HG03196 (cell line): Measurements from ENCODE around the gene LRIT1.

Experiments used
- ATAC-seq: cut with Tn5 transposase; IDR thresholded peaks from one replicate; pipeline ENCODE4 v1.9.1; 2021; ENCODE audit not compliant: unreplicated experiment

LRIT1 gene

DNA sequence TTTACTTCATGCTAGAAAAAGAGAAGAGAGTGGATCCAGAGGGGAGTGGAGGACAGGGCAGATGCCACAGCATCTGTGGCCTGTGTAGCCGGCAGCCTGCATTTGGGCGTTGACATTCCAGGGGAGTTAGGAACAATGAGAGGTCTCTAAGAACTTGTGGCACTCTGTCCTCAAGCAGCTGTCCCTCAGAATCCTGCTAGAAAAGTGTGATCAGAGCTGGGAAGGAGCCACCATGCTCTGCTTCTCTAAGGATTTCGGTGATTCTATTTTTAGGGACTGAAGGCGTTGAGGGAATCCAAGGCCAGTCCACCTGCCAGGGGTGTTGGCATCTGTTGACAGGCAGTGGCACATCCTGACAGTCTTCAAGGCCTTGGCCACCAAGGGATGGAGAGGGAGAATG is 23.6 kb downstream of the LRIT1 start:
- ATAC-seq, result no peak

DNA sequence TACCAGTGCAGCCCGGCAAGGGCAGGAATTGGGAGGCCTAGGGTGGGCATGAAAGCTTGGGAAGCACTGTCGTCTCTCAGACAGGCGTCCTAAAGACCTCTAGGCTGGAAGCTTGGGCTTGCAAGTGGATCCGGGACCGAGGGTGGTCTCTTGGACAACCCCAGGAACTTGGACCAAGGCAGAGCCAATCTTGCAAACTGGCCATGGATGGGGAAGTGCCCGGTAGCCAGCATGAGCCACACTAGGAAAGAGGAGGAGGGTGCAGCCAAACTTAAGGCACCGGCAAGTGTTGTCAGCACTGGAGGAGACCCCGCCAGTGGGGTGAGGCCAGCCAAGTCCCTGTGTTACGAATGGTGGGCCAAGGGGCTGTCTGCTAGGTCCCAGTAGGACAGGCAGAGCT is 24.5 kb downstream of the LRIT1 start:
- no peak for ATAC-seq

DNA sequence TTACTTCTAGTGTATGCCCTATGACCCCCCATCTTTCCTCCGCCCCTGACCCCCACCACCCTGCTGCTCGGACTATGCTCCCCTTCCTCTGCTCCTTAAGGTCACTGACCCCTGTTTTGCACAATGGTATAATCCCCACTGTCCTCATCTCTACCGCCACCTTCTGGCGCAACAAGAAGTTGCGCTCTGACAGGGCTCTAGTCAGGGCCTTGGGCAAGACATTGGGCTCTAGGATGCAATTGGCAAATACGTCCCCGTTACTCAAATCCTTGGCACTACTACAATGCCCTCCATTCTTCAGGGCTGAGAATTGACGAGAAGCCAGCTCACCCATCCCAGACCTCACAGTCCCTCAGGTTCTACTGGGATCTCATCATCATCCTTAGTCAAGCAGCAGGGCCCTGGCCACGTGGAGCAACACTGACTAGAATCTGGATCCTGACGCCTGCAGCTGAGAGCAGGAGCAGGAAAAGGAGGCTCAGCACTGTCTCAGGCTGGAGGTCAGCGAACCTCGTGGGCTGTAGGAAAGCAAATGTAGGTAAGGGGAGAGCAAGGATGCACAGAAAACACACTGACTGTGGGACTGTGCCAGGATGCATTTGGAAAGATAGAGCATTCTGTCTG is 26.6 kb downstream of the LRIT1 start:
- no peak for ATAC-seq

DNA sequence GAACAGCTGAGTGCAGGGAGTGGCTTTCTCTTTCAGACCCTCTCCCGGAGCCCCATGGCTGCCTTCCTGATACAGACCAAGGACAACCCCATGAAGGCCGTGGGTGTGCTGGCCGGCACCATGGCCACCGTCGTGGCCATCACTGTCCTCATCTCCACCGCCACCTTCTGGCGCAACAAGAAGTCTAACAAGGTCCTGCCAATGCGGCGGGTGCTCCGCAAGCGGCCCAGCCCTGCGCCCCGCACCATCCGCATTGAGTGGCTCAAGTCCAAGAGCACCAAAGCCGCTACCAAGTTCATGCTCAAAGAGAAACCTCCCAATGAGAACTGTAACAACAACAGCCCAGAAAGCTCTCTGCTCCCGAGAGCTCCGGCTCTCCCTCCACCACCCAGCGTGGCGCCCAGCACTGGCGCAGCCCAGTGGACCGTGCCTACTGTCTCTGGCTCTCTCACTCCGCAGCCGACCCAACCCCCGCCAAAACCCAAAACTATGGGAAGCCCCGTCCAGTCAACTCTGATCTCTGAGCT is 27.2 kb downstream of the LRIT1 start:
- ATAC-seq, result no peak

DNA sequence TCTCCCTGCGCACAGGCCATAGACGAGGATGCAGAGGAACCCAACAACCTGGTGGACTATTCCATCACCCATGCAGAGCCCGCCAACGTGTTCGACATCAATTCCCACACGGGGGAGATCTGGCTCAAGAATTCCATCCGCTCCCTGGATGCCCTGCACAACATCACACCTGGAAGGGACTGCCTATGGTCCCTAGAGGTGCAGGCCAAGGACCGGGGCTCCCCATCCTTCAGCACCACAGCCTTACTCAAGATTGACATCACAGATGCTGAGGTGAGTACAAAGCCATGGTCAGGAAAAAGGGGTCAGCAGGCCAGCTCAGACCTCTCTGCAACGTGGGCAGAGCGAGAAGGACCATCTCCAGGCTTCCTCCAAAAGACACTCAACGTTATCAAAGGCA is 28.3 kb downstream of the LRIT1 start:
- ATAC-seq, result no peak

DNA sequence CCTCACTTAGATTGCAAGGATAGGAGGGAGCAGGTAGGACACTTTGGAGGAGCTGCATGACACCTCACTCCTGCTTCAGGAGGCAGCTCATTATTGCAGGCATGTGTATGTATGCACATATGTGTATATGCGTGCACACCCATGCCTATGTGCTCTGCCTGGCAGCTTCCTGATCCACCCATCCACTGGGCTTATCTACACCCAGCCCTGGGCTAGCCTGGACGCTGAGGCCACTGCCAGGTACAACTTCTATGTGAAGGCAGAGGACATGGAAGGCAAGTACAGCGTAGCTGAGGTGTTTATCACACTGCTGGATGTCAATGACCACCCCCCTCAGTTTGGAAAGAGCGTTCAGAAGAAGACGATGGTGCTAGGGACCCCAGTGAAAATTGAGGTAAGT is 29.3 kb downstream of the LRIT1 start:
- ATAC-seq, result no peak

DNA sequence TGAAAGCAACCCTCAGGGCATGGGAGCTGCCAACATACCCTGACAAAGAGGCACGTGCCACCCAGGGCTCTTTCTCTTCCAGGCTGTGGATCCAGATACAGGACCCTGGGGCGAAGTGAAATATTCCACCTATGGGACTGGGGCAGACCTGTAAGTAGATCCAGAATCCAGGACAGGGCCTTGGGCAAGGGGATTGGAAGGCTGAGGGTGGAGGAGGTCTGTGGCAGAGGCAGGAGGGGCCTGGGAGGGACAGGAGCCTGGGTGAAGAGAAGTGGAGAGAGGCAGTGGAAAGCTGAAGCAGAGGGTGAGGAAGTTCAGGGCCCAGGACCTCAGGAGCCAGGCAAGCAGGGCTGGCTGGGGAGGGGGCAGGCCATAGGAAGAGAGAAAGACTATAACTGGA is 29.8 kb downstream of the LRIT1 start:
- ATAC-seq, result no peak

DNA sequence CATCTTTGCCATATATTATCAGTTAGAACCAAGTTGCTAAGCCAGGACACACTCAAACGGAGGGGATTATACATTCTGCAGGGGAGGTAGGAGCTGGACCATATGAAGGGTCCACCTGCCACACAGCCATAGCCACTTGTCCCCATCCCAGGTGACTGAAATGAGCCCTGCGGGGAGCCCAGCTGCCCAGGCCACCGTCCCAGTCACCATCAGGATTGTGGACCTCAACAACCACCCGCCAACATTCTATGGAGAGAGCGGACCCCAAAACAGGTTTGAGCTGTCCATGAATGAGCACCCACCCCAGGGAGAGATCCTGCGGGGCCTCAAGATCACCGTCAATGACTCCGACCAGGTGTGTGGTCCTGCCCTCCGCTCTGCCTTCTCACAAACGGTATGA is 33.3 kb downstream of the LRIT1 start:
- ATAC-seq, result no peak

DNA sequence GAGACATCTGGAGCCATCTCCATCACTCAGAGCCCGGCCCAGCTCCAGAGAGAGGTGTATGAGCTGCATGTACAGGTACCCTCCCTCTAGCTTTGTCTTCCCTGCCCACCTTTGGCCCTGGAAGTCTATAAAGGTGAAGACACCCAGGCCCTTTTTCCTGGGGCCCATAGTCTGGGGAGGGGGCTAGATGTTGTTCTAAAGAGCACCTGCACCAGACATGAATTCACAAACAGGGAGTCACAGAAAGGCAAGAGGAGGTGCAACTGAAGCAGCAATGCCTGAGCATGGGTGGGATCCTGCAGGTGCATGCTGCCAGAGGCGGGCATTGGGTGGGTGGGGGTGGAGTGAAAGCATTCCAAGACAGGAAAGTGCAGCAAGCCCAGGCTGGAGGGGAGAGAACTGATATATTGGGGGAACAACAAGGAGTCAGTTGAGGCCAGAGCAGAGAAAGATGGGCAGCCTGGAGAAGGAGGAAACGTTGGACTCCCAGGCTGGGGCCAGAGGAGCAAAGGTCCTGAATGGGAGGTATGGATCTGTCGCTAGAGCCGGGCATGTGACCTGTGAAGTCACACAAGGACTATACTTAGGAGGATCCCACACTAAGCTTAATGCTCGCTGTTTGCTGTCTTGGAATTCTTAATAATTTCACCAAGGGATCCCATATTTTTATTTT is 35.4 kb downstream of the LRIT1 start:
- ATAC-seq, result no peak

DNA sequence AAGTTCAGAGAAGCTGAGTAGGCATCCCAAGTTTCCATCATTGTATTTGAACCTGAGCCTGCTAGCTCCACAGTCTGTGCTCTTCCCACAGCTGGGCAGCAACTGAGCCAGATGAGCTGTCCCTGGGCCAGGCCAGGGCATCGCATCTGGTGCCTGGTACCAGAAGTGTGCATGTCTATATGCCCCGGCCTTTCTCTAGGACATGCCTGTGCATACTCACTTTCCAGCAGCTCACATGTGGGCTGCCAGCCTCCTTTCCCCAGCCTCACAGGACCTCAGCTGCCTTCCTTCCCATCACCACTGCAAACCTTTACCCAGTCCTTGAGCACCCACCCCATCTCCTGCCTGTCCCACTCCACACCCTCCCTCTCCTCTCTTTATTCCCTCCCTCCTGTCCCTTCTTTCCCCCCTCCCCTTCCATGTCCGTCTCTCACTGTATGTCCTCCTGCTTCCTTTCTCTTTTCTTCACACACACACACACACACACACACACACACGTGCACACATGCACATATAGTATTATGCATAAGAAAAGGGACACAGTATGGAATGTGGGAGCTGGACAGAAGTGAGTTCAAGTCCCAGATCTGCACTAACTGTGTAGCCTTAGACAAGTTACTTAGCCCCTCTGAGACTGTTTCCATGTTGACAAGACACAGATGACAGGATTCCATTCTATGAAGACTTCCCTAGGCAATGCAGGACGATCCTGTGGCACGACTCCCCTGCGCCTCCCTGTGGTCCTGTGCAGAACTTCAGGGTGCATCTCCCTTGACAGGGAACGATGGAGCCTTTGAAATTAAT is 36.1 kb downstream of the LRIT1 start:
- ATAC-seq, result peak; percentile 61

DNA sequence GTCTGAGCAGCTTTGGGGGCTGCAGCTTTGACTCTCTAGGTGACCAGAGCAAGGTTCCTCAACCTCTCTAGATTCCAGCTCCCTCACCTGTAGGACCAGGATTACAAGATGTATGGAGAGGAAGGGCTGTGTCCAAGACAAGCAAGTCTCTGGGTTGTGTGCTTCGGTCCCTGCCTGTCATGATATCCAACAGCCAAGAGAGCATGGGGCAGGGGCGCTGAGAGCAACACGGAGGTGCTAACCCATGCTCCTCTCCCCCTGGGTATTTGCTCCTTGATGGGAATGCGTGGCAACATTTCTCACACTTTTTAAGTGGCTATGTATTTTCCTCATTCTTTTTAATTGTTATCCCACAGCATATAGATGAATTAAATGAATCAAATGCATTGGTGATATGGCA is 36.7 kb downstream of the LRIT1 start:
- no peak for ATAC-seq

DNA sequence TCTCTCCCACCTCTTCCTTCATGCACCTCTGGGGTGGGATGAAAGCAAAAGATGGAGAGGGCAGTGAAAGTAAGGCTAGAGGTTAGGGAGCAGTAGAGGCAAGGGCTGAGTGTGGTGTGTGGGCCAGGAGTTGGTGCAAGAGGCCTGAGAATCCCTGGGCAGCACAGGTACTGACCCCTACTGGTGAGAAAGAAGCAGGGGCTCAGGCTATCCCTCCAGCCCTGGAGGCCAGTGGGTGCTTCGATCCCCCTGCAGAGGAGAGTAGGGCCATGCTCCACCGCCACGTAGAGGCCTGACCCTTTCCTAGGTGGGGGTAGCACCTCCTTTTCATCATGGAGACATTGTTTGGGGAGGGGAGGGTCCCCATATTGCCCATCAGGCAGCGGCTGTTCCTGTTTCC is 37.2 kb downstream of the LRIT1 start:
- ATAC-seq, result peak; percentile 52

DNA sequence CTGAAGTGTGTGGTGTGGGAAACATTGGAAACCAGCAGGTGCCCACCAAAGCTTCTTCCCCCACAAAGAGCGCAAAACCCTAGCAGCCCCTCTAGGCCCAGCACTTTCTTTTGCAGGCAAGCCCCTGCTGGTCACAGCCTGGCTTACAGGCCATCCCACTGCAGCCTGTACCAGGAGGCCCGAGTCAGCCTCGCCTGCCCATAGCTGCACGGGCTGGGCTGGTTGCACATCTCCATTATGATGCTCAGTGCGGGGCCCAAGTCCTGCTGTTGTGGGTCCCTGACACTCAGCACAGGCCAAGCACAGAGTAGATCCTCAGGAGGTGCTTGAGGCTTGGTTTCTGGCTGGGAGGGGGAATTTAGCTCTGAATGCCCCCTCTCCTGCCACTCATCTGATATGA is 39.0 kb downstream of the LRIT1 start:
- no peak for ATAC-seq

DNA sequence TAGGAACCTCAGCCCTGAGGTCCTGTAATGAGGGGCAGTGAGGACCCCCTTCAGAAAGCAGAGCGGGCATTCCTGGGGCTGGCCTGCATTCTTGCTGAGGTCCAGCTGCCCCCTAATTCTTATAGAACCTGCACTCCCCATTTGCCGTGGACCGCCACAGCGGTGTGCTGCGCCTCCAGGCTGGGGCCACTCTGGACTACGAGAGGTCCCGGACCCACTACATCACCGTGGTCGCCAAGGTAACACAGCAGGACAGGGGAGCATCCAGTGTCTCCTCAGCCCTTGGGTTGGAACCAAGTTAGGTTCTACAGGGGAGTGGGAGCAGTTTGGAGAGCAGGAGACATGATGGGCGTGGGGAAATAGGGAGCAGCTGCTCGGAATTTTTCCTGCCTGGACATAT is 39.7 kb downstream of the LRIT1 start:
- ATAC-seq, result no peak

DNA sequence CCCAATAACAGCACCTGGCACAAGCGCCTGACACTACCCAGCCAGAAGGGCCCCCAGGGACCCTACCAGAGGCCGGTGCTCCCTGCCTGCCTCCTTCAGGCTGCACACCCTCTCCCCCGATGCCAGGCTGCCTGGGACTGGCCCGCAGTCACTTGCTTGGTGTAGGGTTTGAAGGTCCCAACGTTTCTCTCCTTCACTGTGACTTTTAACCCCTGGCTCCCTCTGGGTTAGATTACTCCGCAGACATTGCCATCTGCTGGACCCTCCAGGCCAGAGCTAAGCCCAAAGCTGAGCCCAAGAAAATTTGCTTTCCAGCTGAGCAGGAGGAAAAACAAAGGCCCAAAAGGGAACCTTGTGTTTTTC is 40.1 kb downstream of the LRIT1 start:
- no peak for ATAC-seq

DNA sequence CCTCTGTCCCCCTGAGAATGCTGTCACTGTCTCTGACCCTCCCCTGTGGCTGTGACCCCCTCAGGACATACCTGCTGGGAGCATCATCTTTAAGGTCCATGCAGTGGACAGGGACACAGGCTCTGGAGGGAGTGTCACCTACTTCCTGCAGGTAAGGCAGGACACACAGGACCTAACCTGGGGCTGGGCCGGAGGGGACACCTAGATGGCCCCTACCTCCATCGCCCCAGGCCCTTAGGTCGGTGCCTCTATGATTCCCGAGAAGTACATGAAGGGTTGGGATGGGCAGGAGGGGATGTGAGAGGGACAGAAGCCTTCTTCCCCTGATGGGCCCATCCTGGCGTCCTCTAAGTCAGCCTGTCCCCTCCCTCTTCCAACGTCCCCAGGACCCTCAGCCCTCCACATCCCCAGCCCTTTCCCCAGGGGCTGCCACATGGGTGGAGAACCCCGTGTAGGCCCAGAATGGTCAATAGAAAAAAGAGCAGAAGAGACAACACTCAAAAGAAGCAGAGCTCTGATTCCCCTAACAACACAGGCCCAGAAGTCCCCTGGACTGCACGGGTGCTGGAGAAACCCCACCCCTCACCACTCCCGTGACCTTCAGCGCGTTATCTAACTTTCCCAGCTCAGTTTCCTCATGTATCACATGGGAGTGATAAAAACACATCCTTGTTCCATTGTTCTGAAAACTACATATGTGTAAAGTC is 40.7 kb downstream of the LRIT1 start:
- no peak for ATAC-seq

DNA sequence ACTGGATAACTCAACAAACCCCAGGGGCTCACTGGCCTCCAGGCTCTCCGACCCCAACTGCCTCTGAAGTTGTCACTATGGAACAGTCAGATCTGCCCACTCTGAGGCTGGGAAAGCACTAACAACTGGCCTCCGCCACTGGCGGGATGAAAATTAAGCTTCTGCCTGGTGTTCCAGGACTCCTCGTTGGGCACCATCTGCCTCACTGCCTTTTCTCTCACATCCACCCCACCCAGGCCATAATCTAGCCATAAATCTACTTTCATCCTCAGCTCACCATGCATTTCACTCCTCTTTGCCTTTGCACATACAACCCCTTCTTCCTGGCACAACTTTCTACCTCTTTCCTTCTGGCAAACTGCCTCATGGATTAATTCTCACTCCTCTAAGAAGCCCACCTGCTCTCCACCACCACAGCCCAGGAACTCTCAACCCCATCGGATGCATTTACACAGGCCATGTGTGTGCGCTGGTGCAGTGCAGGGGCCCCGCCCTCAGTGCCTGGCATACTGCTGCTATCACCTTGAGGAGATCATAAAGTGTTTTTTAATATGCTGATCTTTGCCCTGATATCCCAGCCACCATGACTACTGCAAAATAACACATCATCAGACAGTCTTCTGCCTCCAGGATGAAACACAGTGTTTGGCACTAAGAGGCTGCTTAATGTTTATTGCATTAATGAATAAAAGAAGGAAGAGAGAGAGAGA is 43.0 kb downstream of the LRIT1 start:
- ATAC-seq, result no peak

DNA sequence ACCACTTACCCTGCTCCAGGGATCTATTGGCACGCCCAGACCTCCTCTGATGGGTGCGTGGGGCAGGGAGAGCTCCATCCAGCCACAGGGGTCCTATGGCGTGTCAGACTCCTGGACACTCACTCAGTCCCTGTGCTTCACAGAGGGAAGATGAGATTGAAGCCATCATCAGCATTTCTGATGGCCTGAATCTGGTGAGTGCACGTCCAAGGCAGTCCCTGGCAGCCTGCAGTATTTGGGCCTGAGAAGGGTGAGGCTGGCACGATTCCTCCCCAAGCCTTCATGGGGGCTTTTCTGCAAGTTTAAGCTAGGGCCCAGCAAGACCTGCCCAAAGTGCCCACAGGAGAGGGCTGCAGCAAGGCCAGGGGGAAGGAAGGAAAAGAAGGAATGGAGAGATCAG is 43.7 kb downstream of the LRIT1 start:
- ATAC-seq, result no peak

DNA sequence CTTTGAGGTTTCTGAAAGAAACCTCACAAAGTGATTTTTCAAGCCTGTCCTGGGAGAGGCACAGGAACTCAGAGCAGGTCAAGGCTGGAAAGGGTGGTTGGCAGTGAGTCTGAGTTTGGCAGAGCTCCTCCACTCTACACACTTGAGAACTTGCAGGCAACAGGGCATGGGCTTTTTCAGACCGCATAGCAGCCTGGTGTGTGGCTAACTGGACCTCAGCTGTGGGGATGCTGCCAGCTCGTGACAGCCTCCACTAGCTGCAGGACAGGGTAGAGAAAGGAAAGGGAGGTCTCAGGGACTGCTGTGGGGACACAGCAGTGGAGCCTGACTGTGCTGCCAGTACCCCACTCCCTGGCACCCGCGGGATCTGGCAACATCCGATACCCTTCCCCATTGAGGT is 44.4 kb downstream of the LRIT1 start:
- no peak for ATAC-seq

DNA sequence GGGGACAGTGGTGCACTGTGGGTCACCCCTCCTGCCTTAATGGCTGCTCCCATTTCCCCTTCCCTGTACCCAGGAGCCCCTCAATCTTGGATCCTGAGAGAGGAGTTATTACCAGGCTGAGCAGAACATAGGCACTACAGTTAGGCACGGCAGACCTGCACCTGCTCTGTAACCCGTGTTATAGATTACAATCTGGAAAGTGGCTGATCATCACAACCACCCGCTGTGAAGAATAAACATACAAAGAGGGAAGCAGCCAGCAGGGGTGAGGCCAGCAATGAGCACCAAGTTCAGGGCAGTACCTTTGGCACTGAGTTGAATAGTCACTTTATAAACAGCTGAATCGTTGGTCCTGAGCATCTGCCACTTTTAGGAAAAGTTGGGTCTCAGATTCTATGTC is 45.3 kb downstream of the LRIT1 start:
- no peak for ATAC-seq
